ENCODE results near the gene RPLP1. TPM values are rescaled to one million over a fixed set of nuclear protein-coding genes. Genes with fewer than 3 reads are reported as not detected.

The RPLP1 gene
- total RNA-seq, 1 donor from 2014 or later: 572 TPM

- H3K36me3 Mint-ChIP-seq (ENCODE audit: unreplicated experiment): no peaks in the 10 kb centered on the region
- peaks cover 25% of the 10 kb centered on the region for H3K4me1 Mint-ChIP-seq (ENCODE audit: low read depth, unreplicated experiment)
- peaks cover 6% of the 10 kb centered on the region for H3K27me3 Mint-ChIP-seq (ENCODE audit: unreplicated experiment)
- no peak for TF ChIP-seq CTCF (IDR thresholded peaks at IDR 0.05; ENCODE audit: partially characterized antibody, unreplicated experiment)
- H3K4me3 Mint-ChIP-seq (ENCODE audit: unreplicated experiment): no peak overlapping the region
- H3K9me3 Mint-ChIP-seq (ENCODE audit: unreplicated experiment): peaks cover 4% of the 10 kb centered on the region
- DNase-seq: no peak
- H3K27ac Mint-ChIP-seq (ENCODE audit: unreplicated experiment): no peak overlapping the region
Observed at GRCh38 chr15:69497667-69498066, 45.0 kb downstream of the RPLP1 start.

- H3K4me3 Mint-ChIP-seq (ENCODE audit: unreplicated experiment): no peak overlapping the region
- H3K27ac Mint-ChIP-seq (ENCODE audit: unreplicated experiment): no peak overlapping the region
- DNase-seq: no peak
- peaks cover 25% of the 10 kb centered on the region for H3K4me1 Mint-ChIP-seq (ENCODE audit: low read depth, unreplicated experiment)
- H3K27me3 Mint-ChIP-seq (ENCODE audit: unreplicated experiment): peaks cover 6% of the 10 kb centered on the region
- peaks cover 4% of the 10 kb centered on the region for H3K9me3 Mint-ChIP-seq (ENCODE audit: unreplicated experiment)
- no peak for TF ChIP-seq CTCF (IDR thresholded peaks at IDR 0.05; ENCODE audit: partially characterized antibody, unreplicated experiment)
- H3K36me3 Mint-ChIP-seq (ENCODE audit: unreplicated experiment): no peaks in the 10 kb centered on the region
Observed at GRCh38 chr15:69498282-69498681, 45.7 kb downstream of the RPLP1 start.

GRCh38 chr15:69498987-69499386 lies 46.4 kb downstream of the RPLP1 start:
- Mint-ChIP-seq H3K9me3 (ENCODE audit: unreplicated experiment) (peaks cover 7% of the 10 kb centered on the region), H3K4me3 (ENCODE audit: unreplicated experiment) (no peak overlapping the region), H3K4me1 (ENCODE audit: low read depth, unreplicated experiment) (peaks cover 22% of the 10 kb centered on the region), H3K27ac (ENCODE audit: unreplicated experiment) (no peak overlapping the region), H3K36me3 (ENCODE audit: unreplicated experiment) (no peaks in the 10 kb centered on the region), H3K27me3 (ENCODE audit: unreplicated experiment) (peaks cover 4% of the 10 kb centered on the region)
- TF ChIP-seq CTCF (IDR thresholded peaks at IDR 0.05; ENCODE audit: partially characterized antibody, unreplicated experiment): no peak
- no peak for DNase-seq

GRCh38 chr15:69499521-69500211 lies 47.0 kb downstream of the RPLP1 start:
- no peaks in the 10 kb centered on the region for H3K36me3 Mint-ChIP-seq (ENCODE audit: unreplicated experiment)
- DNase-seq: no peak
- H3K4me3 Mint-ChIP-seq (ENCODE audit: unreplicated experiment): no peak overlapping the region
- peaks cover 5% of the 10 kb centered on the region for H3K27me3 Mint-ChIP-seq (ENCODE audit: unreplicated experiment)
- peaks cover 26% of the 10 kb centered on the region for H3K4me1 Mint-ChIP-seq (ENCODE audit: low read depth, unreplicated experiment)
- H3K9me3 Mint-ChIP-seq (ENCODE audit: unreplicated experiment): peaks cover 7% of the 10 kb centered on the region
- TF ChIP-seq CTCF (IDR thresholded peaks at IDR 0.05; ENCODE audit: partially characterized antibody, unreplicated experiment): no peak
- H3K27ac Mint-ChIP-seq (ENCODE audit: unreplicated experiment): no peak overlapping the region

- no peak for DNase-seq
- peaks cover 31% of the 10 kb centered on the region for H3K4me1 Mint-ChIP-seq (ENCODE audit: low read depth, unreplicated experiment)
- H3K27ac Mint-ChIP-seq (ENCODE audit: unreplicated experiment): no peak overlapping the region
- no peak for TF ChIP-seq CTCF (IDR thresholded peaks at IDR 0.05; ENCODE audit: partially characterized antibody, unreplicated experiment)
- H3K4me3 Mint-ChIP-seq (ENCODE audit: unreplicated experiment): no peak overlapping the region
- H3K9me3 Mint-ChIP-seq (ENCODE audit: unreplicated experiment): peaks cover 9% of the 10 kb centered on the region
- peaks cover 9% of the 10 kb centered on the region for H3K27me3 Mint-ChIP-seq (ENCODE audit: unreplicated experiment)
- H3K36me3 Mint-ChIP-seq (ENCODE audit: unreplicated experiment): no peaks in the 10 kb centered on the region
Observed at GRCh38 chr15:69500339-69500738, 47.7 kb downstream of the RPLP1 start.

All from glutamatergic neuron (in vitro differentiated cells).